ENCODE data around the gene PSMD5. TPM values are rescaled to one million over a fixed set of nuclear protein-coding genes. Genes with fewer than 3 reads are reported as not detected.

PSMD5 gene
- total RNA-seq, 3 donors from 2014 or later, result 30.1 to 46.9 (median 32.3) TPM

DNA sequence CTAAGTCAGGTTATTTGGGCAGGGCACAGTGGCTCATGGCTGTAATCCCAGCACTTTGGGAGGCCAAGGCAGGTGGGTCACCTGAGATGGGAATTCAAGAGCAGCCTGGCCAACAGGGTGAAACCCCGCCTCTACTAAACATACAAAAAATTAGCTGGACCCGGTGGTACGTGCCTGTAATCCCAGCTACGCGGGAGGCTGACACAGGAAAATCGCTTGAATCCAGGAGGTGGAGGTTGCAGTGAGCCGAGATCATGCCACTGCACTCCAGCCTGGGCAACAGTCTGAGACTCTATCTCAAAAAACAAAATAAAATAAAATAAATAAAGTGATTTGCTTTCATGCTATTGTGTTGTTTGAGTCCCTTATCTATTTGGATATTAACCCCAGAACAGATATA is 41.3 kb downstream of the PSMD5 start:
- ATAC-seq (no peak), DNase-seq (no peak)
- TF ChIP-seq CTCF (IDR thresholded peaks at IDR 0.05), result no peak
- Histone ChIP-seq H3K36me3 (ENCODE audit: low read depth) (no peaks in the 10 kb centered on the region), H3K4me1 (ENCODE audit: low read depth) (no peaks in the 10 kb centered on the region), H3K4me3 (no peak overlapping the region), H3K9me3 (peaks cover 23% of the 10 kb centered on the region)
- intact Hi-C loops (cut with DNase I, micrococcal nuclease), result no loop called here

- TF ChIP-seq CTCF (IDR thresholded peaks at IDR 0.05), result no peak
- Histone ChIP-seq H3K9me3 (no peaks in the 10 kb centered on the region), H3K36me3 (ENCODE audit: low read depth) (no peaks in the 10 kb centered on the region), H3K4me3 (peak within 1 kb of the TSS; percentile 54), H3K4me1 (ENCODE audit: low read depth) (peaks cover 16% of the 10 kb centered on the region)
- intact Hi-C loops (cut with DNase I, micrococcal nuclease), result no loop called here
- peak; percentile 99 for ATAC-seq
- DNase-seq, result peak; percentile 93 to 96 (median 96)
Observed at GRCh38 chr9:120792898-120793765, 49.6 kb downstream of the PSMD5 start, which contains the start of gene FBXW2. Gene FBXW2, minus strand, starts transcription at chr9:120793416. Its CDS starts 5,158 bp downstream, at chr9:120788258.

- intact Hi-C loops (cut with DNase I, micrococcal nuclease), result no loop called here
- ATAC-seq (no peak), DNase-seq (no peak)
- no peak for TF ChIP-seq CTCF (IDR thresholded peaks at IDR 0.05)
- no peaks in the 10 kb centered on the region for H3K36me3 ChIP-seq (ENCODE audit: low read depth)
- no peak overlapping the region for H3K4me3 ChIP-seq
- peaks cover 16% of the 10 kb centered on the region for H3K4me1 ChIP-seq (ENCODE audit: low read depth)
- no peaks in the 10 kb centered on the region for H3K9me3 ChIP-seq
Observed at GRCh38 chr9:120791161-120791560, 51.6 kb downstream of the PSMD5 start.

- H3K9me3 ChIP-seq, result no peaks in the 10 kb centered on the region
- DNase-seq (no peak), ATAC-seq (no peak)
- no peak for TF ChIP-seq CTCF (IDR thresholded peaks at IDR 0.05)
- H3K4me1 ChIP-seq (ENCODE audit: low read depth), result peaks cover 16% of the 10 kb centered on the region
- no peak overlapping the region for H3K4me3 ChIP-seq
- no peaks in the 10 kb centered on the region for H3K36me3 ChIP-seq (ENCODE audit: low read depth)
- intact Hi-C loops (cut with DNase I, micrococcal nuclease), result no loop called here
Observed at GRCh38 chr9:120787933-120788332, 54.8 kb downstream of the PSMD5 start.

- intact Hi-C loops (cut with DNase I, micrococcal nuclease), result no loop called here
- Histone ChIP-seq H3K4me1 (ENCODE audit: low read depth) (no peaks in the 10 kb centered on the region), H3K4me3 (no peak overlapping the region), H3K9me3 (no peaks in the 10 kb centered on the region), H3K36me3 (ENCODE audit: low read depth) (no peaks in the 10 kb centered on the region)
- TF ChIP-seq CTCF (IDR thresholded peaks at IDR 0.05), result no peak
- DNase-seq (no peak), ATAC-seq (no peak)
Observed at GRCh38 chr9:120783602-120784047, 59.1 kb downstream of the PSMD5 start.

Data from mucosa of descending colon (tissue), 3 donors.